ENCODE results near the gene RAD51B. TPM values are rescaled to one million over a fixed set of nuclear protein-coding genes. Genes with fewer than 3 reads are reported as not detected.

The RAD51B gene
- total and polyA plus RNA-seq, 9 of the 15 experiments (the other 6 are each of a cell fraction or from before 2014, with no cell fraction given): 8.5 to 17.3 (median 11.3) TPM

DNA sequence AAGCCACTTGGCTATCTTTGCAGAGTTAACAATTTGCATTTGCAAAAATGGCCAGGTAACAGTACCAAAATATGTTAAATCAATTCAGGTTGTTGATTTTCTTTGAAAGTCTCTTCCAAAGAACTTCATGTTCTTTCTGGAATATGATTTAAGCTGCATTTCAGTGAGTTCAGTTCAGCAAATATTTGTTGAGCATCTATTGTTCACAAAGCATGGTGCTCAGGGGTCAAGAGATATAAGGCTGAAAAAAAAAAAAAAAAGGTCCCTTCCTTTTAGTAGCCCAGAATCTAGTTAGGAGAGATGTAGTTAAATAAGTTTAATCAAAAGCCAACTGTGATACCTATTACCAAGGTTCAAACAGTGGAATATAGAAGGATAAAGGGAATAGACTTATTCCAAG, 656.2 kb downstream of the RAD51B start:
- no peaks in the 10 kb centered on the region for H3K79me2 ChIP-seq (ENCODE audit: control insufficient read depth, insufficient read depth, low read length)
- CTCF ChIA-PET (ENCODE audit: low intra/inter-chr PET ratio): no interaction called here
- in situ Hi-C loops (cut with MboI) (no loop called here), intact Hi-C loops (cut with micrococcal nuclease) (no loop called here)
- no peaks in the 10 kb centered on the region for H3K9me3 ChIP-seq (replicated peaks; ENCODE audit: control insufficient read depth, insufficient read depth, low read depth, low read length)
- no peak overlapping the region for H3K4me3 ChIP-seq
- POLR2A ChIA-PET: no interaction called here
- no peak overlapping the region for H3K4me2 ChIP-seq (ENCODE audit: insufficient read depth, low read length)
- H3K27ac ChIP-seq (ENCODE audit: extremely low read depth, low read depth, low read length): no peak overlapping the region
- ATAC-seq: no peak
- H3K9me1 ChIP-seq (ENCODE audit: control insufficient read depth, insufficient read depth, low read length): no peaks in the 10 kb centered on the region
- DNase-seq (ENCODE audit: extremely low read depth in 1 of 4, low spot score in 3 of 4): no peak
- BruUV-seq (replicated peaks): no TSS peak
- TF ChIP-seq NFRKB (IDR thresholded peaks at IDR 0.05; ENCODE audit: low read depth) (0 out of 2 replicates have a peak, but pooled peaks have one; percentile 5), NCOA2 (IDR thresholded peaks at IDR 0.05; ENCODE audit: partially characterized antibody in 2 of 2) (no peak)
- H3K4me1 ChIP-seq (replicated peaks in 1 of 2; ENCODE audit: control insufficient read depth in 2 of 2, insufficient read depth in 2 of 2, low read length in 2 of 2): peaks cover 0 to 9% of the 10 kb centered on the region in 2 experiments; a peak in 4 of 5 replicates
- no peaks in the 10 kb centered on the region for H4K20me1 ChIP-seq (replicated peaks; ENCODE audit: control insufficient read depth, insufficient read depth, low read length)
- FAIRE-seq: no peak
- no peak overlapping the region for H2AFZ ChIP-seq (ENCODE audit: low read depth, low read length)
- no peak overlapping the region for H3K9ac ChIP-seq (ENCODE audit: insufficient read depth in 1 of 2, low read depth in 2 of 2, low read length in 2 of 2)
- no peaks in the 10 kb centered on the region for H3K36me3 ChIP-seq (ENCODE audit: control insufficient read depth, insufficient read depth, low read length)
- H3K27me3 ChIP-seq (ENCODE audit: control insufficient read depth in 2 of 2, insufficient read depth in 2 of 2, low read length in 2 of 2): no peaks in the 10 kb centered on the region

DNA sequence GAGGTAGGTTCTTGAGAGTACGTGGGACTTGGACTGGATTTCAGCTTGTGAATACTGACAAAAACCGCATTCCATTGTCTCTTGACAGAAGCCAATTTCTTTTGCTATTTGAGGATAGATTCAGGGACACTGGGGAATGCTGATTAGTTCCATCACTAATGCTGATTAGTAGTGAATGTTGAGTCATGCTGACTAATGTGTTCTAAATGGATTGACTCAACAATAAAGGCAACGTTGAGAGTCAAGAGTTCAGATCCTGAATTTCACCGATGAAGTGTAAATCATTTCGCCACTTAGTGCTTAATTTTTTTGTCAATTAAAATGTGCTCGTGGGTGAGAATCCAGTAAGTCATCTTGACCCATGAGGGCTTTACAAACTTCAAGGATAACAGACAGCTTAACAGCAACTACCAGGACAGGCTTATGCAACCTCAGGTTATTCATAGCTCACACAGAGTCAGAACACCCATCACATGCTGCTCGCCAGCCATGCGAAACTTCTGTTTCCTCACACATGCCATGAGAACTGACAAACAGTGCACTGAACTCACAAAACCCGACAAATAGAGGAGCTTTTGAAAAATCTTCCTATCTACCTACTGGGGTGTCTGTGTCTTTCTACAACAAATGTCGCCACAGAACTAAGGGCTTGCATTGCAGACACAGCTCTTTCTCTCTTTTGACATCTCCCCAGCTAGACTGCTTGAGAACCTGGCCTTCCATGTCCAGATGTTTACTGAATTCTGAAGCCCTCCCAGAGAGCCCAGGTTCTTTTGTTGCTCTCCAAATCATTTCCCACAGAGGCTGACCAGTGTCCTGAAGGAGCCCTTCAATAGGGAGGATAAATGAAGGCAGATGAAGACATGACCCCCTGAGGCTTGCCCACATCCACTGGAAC, 656.9 kb downstream of the RAD51B start:
- WGBS (ENCODE audit: insufficient coverage, low coverage, missing lambda C conversion rate): 51% methylated on average over 10 of the region's 10 CpGs
- Histone ChIP-seq H3K9me3 (replicated peaks; ENCODE audit: control insufficient read depth, insufficient read depth, low read depth, low read length) (no peaks in the 10 kb centered on the region), H2AFZ (ENCODE audit: low read depth, low read length) (0 out of 2 replicates have a peak overlapping the region, but pooled peaks have one; percentile 51), H3K27ac (ENCODE audit: extremely low read depth, low read depth, low read length) (no peak overlapping the region; the same call in 2 of the 3 replicates), H3K79me2 (ENCODE audit: control insufficient read depth, insufficient read depth, low read length) (no peaks in the 10 kb centered on the region), H3K4me2 (ENCODE audit: insufficient read depth, low read length) (no peak overlapping the region), H3K4me3 (no peak overlapping the region), H3K4me1 (replicated peaks in 1 of 2; ENCODE audit: control insufficient read depth in 2 of 2, insufficient read depth in 2 of 2, low read length in 2 of 2) (peaks cover 0 to 9% of the 10 kb centered on the region in 2 experiments; a peak in 4 of 5 replicates), H4K20me1 (replicated peaks; ENCODE audit: control insufficient read depth, insufficient read depth, low read length) (no peaks in the 10 kb centered on the region), H3K9ac (ENCODE audit: insufficient read depth in 1 of 2, low read depth in 2 of 2, low read length in 2 of 2) (no peak overlapping the region), H3K9me1 (ENCODE audit: control insufficient read depth, insufficient read depth, low read length) (no peaks in the 10 kb centered on the region), H3K27me3 (ENCODE audit: control insufficient read depth in 2 of 2, insufficient read depth in 2 of 2, low read length in 2 of 2) (no peaks in the 10 kb centered on the region), H3K36me3 (ENCODE audit: control insufficient read depth, insufficient read depth, low read length) (no peaks in the 10 kb centered on the region)
- FAIRE-seq (peak; percentile 73), DNase-seq (ENCODE audit: extremely low read depth in 1 of 4, low spot score in 3 of 4) (no peak), ATAC-seq (no peak; the same call in 2 of the 3 replicates)
- in situ Hi-C loops (cut with MboI): no loop called here
- POLR2A ChIA-PET: interaction anchor here (0.6 kb wide), 1 partner anchor 338 kb away, joined by 3 read pairs; no protein-coding TSS in a partner anchor
- intact Hi-C loops (cut with micrococcal nuclease): no loop called here
- CTCF ChIA-PET (ENCODE audit: low intra/inter-chr PET ratio): no interaction called here
- no TSS peak for BruUV-seq (replicated peaks)
- TF ChIP-seq ATF7 (IDR thresholded peaks at IDR 0.05): 0 out of 2 replicates have a peak, but pooled peaks have one; percentile 14
- TF ChIP-seq MEF2D (tag; conservative IDR thresholded peaks at IDR 0.05; ENCODE audit: low read depth): peak; percentile 62; the same call in 1 of the 2 replicates
- TF ChIP-seq DPF2 (IDR thresholded peaks at IDR 0.05): 0 out of 2 replicates have a peak, but pooled peaks have one; percentile 16
- TF ChIP-seq, protein P1, sequence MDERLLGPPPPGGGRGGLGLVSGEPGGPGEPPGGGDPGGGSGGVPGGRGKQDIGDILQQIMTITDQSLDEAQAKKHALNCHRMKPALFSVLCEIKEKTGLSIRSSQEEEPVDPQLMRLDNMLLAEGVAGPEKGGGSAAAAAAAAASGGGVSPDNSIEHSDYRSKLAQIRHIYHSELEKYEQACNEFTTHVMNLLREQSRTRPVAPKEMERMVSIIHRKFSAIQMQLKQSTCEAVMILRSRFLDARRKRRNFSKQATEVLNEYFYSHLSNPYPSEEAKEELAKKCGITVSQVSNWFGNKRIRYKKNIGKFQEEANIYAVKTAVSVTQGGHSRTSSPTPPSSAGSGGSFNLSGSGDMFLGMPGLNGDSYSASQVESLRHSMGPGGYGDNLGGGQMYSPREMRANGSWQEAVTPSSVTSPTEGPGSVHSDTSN (CRISPR knock-in tag; IDR thresholded peaks at IDR 0.05; ENCODE audit: low read depth): no peak
- TF ChIP-seq, protein P1 (tag; conservative IDR thresholded peaks at IDR 0.05; ENCODE audit: low read depth): peak; percentile 48
- no peak for TF ChIP-seq FOXP1 (CRISPR knock-in tag; IDR thresholded peaks at IDR 0.05)
- no peak for TF ChIP-seq XRCC3 (IDR thresholded peaks at IDR 0.05)
- no peak for TF ChIP-seq PTRF (tag; IDR thresholded peaks at IDR 0.05)
- TF ChIP-seq, protein P2, sequence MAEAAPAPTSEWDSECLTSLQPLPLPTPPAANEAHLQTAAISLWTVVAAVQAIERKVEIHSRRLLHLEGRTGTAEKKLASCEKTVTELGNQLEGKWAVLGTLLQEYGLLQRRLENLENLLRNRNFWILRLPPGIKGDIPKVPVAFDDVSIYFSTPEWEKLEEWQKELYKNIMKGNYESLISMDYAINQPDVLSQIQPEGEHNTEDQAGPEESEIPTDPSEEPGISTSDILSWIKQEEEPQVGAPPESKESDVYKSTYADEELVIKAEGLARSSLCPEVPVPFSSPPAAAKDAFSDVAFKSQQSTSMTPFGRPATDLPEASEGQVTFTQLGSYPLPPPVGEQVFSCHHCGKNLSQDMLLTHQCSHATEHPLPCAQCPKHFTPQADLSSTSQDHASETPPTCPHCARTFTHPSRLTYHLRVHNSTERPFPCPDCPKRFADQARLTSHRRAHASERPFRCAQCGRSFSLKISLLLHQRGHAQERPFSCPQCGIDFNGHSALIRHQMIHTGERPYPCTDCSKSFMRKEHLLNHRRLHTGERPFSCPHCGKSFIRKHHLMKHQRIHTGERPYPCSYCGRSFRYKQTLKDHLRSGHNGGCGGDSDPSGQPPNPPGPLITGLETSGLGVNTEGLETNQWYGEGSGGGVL (CRISPR knock-in tag; IDR thresholded peaks at IDR 0.05): no peak

All from K562 (cell line).